HCT116 (cell line): ENCODE results near the gene CYP11A1. TPM values are rescaled to one million over a fixed set of nuclear protein-coding genes. Genes with fewer than 3 reads are reported as not detected.
A peak's percentile ranks its signal among the peaks of the same experiment; 100 is the strongest.

Experiments used
- ATAC-seq: fragments of 200-7000 bp; cut with Tn5 transposase; 2 replicates; pipeline ENCODE4 v1.9.1; 2020; ENCODE audit warnings: mild to moderate bottlenecking, moderate library complexity
- BruUV-seq: library from RNA; stranded (reverse); fragments of 400-500 nt; replicated peaks from 2 replicates; lab custom pipeline; 2021; lab: Mats Ljungman, UMichigan
- CTCF ChIA-PET: fragments of 300-600 bp; sonication (Branson Sonifier 250); formaldehyde crosslinking; loops from one replicate; lab custom pipeline; 2021; ENCODE audit warnings: antibody characterized with exemption; lab: Charles Lee
- POLR2A ChIA-PET: fragments of 300-600, 350-600 bp; sonication (Branson Sonifier 250); formaldehyde crosslinking; loops from one replicate; lab custom pipeline; 2021; ENCODE audit warnings: antibody characterized with exemption; lab: Charles Lee
- RAD21 ChIA-PET, 2 experiments: fragments of 300-600 bp; sonication (Branson Sonifier 250); formaldehyde crosslinking; loops; one replicate each; lab custom pipeline; 2023; ENCODE audit warnings: low total read pairs in 2 of 2; ENCODE audit not compliant: uncharacterized antibody in 2 of 2, unreplicated experiment in 2 of 2, low non-redundant PET in 1 of 2; lab: Charles Lee
- DNase-seq: peaks from one replicate; pipeline ENCODE4 v3.0.0-alpha.2; 2010; ENCODE audit warnings: low read depth, low spot score
- H2AFZ ChIP-seq: fragments of 200-600 bp; shearing (Covaris generic), sonication (generic); 2 replicates; pipeline ENCODE4 v1.6.1; 2017; ENCODE audit warnings: low read depth, mixed run types, mixed read lengths, antibody characterized with exemption, low read length; ENCODE audit not compliant: poor library complexity, severe bottlenecking
- H3K27ac ChIP-seq: 2 replicates; pipeline ENCODE4 v1.5.1; 2012; ENCODE audit warnings: low read depth, low read length
- H3K27me3 ChIP-seq: fragments of 200-600 bp; sonication (generic); 2 replicates; pipeline ENCODE4 v1.6.1; 2016; ENCODE audit warnings: mixed run types, low read length, mixed read lengths; ENCODE audit not compliant: insufficient read depth
- H3K36me3 ChIP-seq, 2 experiments: fragments of 200-500 bp in 1 of 2; fragments of 200-600 bp in 1 of 2; sonication (Bioruptor generic) in 1 of 2; sonication (generic) in 1 of 2; 2 replicates each; pipeline versions ENCODE4 v1.5.1 to v1.6.1; 2014 to 2016; ENCODE audit warnings: low read length in 2 of 2, inconsistent platforms in 1 of 2, mixed read lengths in 1 of 2, mixed run types in 1 of 2; ENCODE audit not compliant: insufficient read depth in 2 of 2, control insufficient read depth in 1 of 2
- H3K4me1 ChIP-seq, 2 experiments: fragments of 200-600 bp in 1 of 2; sonication (generic) in 1 of 2; 2 replicates each; pipeline versions ENCODE4 v1.5.1 to v1.6.1; 2012 to 2017; ENCODE audit warnings: low read length in 2 of 2, inconsistent platforms in 1 of 2, mild to moderate bottlenecking in 1 of 2, mixed read lengths in 1 of 2, mixed run types in 1 of 2, moderate library complexity in 1 of 2; ENCODE audit not compliant: insufficient read depth in 2 of 2, control insufficient read depth in 1 of 2
- H3K4me2 ChIP-seq: fragments of 200-600 bp; sonication (generic); 2 replicates; pipeline ENCODE4 v1.6.1; 2017; ENCODE audit warnings: mixed run types, low read length, mixed read lengths
- H3K4me3 ChIP-seq, 2 experiments: fragments of 200-600 bp in 1 of 2; sonication (generic) in 1 of 2; replicated peaks in 1 of 2; 2 replicates each; pipeline ENCODE4 v1.5.1; 2011 to 2016; ENCODE audit warnings: low read length in 2 of 2, control low read depth in 1 of 2, low read depth in 1 of 2, mild to moderate bottlenecking in 1 of 2, mixed read lengths in 1 of 2, mixed run types in 1 of 2
- H3K79me2 ChIP-seq: fragments of 200-600 bp; sonication (generic); 2 replicates; pipeline ENCODE4 v1.6.1; 2017; ENCODE audit warnings: mild to moderate bottlenecking, mixed run types, low read length, moderate library complexity, mixed read lengths; ENCODE audit not compliant: insufficient read depth
- H3K9ac ChIP-seq: fragments of 200-600 bp; sonication (generic); 2 replicates; pipeline ENCODE4 v1.6.1; 2016; ENCODE audit warnings: low read length, mixed read lengths
- H3K9me2 ChIP-seq: fragments of 200-600 bp; sonication (generic), shearing (Covaris generic); 2 replicates; pipeline ENCODE4 v1.6.1; 2017; ENCODE audit warnings: mixed run types, mild to moderate bottlenecking, moderate library complexity; ENCODE audit not compliant: insufficient read depth
- H3K9me3 ChIP-seq, 2 experiments: fragments of 200-500 bp in 1 of 2; fragments of 200-600 bp in 1 of 2; sonication (Bioruptor generic) in 1 of 2; sonication (generic) in 1 of 2; 2 replicates each; pipeline ENCODE4 v1.6.1; 2014 to 2017; ENCODE audit warnings: low read length in 2 of 2, mixed read lengths in 2 of 2, inconsistent platforms in 1 of 2, low read depth in 1 of 2, mild to moderate bottlenecking in 1 of 2, mixed run types in 1 of 2, moderate library complexity in 1 of 2; ENCODE audit not compliant: control insufficient read depth in 1 of 2, insufficient read depth in 1 of 2
- H4K20me1 ChIP-seq: fragments of 200-600 bp; sonication (generic), shearing (Covaris generic); 2 replicates; pipeline ENCODE4 v1.6.1; 2017; ENCODE audit warnings: mixed run types, mild to moderate bottlenecking, moderate library complexity; ENCODE audit not compliant: insufficient read depth
- CEBPB ChIP-seq: IDR thresholded peaks from 2 replicates; pipeline ENCODE4 v1.6.1; 2012; ENCODE audit warnings: low read depth
- FOSL1 ChIP-seq: IDR thresholded peaks from 2 replicates; pipeline ENCODE4 v1.6.1; 2012; ENCODE audit warnings: low read depth
- JUND ChIP-seq: IDR thresholded peaks from 2 replicates; pipeline ENCODE4 v1.6.1; 2012
- RAD21 ChIP-seq: IDR thresholded peaks from 2 replicates; pipeline ENCODE4 v1.6.1; 2012; ENCODE audit warnings: low read depth, mild to moderate bottlenecking
- SP1 ChIP-seq: IDR thresholded peaks from 2 replicates; pipeline ENCODE4 v1.6.1; 2012; ENCODE audit warnings: low read depth
- SRF ChIP-seq: IDR thresholded peaks from 2 replicates; pipeline ENCODE4 v1.6.1; 2012; ENCODE audit warnings: low read depth
- intact Hi-C: fragments of 100-400 bp; cut with micrococcal nuclease; formaldehyde crosslinking; loops from 2 replicates; pipeline ENCODE4 v1.10.0; 2022
- total RNA-seq: library from RNA; stranded (reverse); gene quantifications from one replicate; pipeline ENCODE4 v1.2.1, GENCODE V29; 2021; ENCODE audit not compliant: unreplicated experiment
- TF ChIP-seq, protein P1 (sequence below), 3 experiments: fragments of 200-600 bp in 1 of 3; sonication (generic) in 1 of 3; IDR thresholded peaks in 2 of 3; conservative IDR thresholded peaks in 1 of 3; 2 replicates each; pipeline ENCODE4 v1.5.1; 2012 to 2017; ENCODE audit warnings: low read depth in 2 of 3, low read length in 2 of 3, antibody characterized with exemption in 1 of 3, borderline replicate concordance in 1 of 3, control low read depth in 1 of 3, mild to moderate bottlenecking in 1 of 3, mixed read lengths in 1 of 3, mixed run types in 1 of 3, moderate library complexity in 1 of 3; ENCODE audit not compliant: insufficient read depth in 1 of 3
- TF ChIP-seq, protein P2 (sequence below): IDR thresholded peaks from 2 replicates; pipeline ENCODE4 v1.6.1; 2012; ENCODE audit warnings: low read depth
- TF ChIP-seq, protein P3 (sequence below): IDR thresholded peaks from 2 replicates; pipeline ENCODE4 v1.6.1; 2012

The CYP11A1 gene
- total RNA-seq, 1 experiment from 2014 or later = 0.57 TPM

DNA sequence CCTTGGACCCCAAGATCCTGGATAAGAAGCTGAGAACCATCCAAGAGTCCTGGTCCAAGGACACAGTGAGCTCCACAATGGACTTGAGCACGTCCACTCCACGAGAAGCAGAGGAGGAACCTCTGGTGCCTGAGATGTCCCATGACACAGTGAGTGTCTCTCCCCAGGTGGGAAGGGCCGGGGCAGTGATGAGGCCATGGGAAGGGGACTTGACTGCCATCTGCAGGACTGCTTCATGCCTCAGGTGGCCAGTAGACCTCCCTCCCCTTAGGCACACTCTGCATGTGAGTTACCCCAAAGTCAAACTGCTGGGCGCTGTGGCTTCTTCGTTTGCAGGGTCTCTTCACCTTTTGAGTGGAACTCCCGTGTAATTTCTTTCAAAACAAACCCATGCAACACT lies 71.6 kb downstream of the CYP11A1 start:
- CTCF ChIA-PET = interaction anchor here (3.7 kb wide), 1 partner anchor 12 kb away, joined by 13 read pairs; no protein-coding TSS in a partner anchor
- BruUV-seq = no TSS peak
- Histone ChIP-seq H3K4me3 (no peak overlapping the region), H4K20me1 (no peaks in the 10 kb centered on the region), H3K9ac (no peak overlapping the region), H3K36me3 (no peaks in the 10 kb centered on the region), H3K4me2 (no peak overlapping the region), H3K27ac (no peak overlapping the region), H3K9me3 (no peaks in the 10 kb centered on the region), H2AFZ (no peak overlapping the region), H3K27me3 (peaks cover 47% of the 10 kb centered on the region), H3K9me2 (no peaks in the 10 kb centered on the region), H3K79me2 (no peaks in the 10 kb centered on the region), H3K4me1 (0 out of 4 replicates have a peak, but pooled peaks cover 0 to 3% of the 10 kb centered on the region in 2 experiments)
- ATAC-seq = peak; percentile 52; the same call in 1 of the 2 replicates
- intact Hi-C loops = no loop called here
- no peak for TF ChIP-seq CEBPB
- no peak for TF ChIP-seq SRF
- TF ChIP-seq, protein P1, sequence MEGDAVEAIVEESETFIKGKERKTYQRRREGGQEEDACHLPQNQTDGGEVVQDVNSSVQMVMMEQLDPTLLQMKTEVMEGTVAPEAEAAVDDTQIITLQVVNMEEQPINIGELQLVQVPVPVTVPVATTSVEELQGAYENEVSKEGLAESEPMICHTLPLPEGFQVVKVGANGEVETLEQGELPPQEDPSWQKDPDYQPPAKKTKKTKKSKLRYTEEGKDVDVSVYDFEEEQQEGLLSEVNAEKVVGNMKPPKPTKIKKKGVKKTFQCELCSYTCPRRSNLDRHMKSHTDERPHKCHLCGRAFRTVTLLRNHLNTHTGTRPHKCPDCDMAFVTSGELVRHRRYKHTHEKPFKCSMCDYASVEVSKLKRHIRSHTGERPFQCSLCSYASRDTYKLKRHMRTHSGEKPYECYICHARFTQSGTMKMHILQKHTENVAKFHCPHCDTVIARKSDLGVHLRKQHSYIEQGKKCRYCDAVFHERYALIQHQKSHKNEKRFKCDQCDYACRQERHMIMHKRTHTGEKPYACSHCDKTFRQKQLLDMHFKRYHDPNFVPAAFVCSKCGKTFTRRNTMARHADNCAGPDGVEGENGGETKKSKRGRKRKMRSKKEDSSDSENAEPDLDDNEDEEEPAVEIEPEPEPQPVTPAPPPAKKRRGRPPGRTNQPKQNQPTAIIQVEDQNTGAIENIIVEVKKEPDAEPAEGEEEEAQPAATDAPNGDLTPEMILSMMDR (IDR thresholded peaks at IDR 0.05 in 2 of 3, conservative IDR thresholded peaks at IDR 0.05 in 1 of 3; ENCODE audit: borderline replicate concordance in 1 of 3, insufficient read depth in 1 of 3, low read depth in 2 of 3, low read length in 2 of 3) = peak; percentile 27 to 42 (median 35); a peak in 3 of 6 replicates
- peak; percentile 56 for TF ChIP-seq RAD21
- POLR2A ChIA-PET = no interaction called here
- RAD21 ChIA-PET = no interaction called here
- no peak for DNase-seq

DNA sequence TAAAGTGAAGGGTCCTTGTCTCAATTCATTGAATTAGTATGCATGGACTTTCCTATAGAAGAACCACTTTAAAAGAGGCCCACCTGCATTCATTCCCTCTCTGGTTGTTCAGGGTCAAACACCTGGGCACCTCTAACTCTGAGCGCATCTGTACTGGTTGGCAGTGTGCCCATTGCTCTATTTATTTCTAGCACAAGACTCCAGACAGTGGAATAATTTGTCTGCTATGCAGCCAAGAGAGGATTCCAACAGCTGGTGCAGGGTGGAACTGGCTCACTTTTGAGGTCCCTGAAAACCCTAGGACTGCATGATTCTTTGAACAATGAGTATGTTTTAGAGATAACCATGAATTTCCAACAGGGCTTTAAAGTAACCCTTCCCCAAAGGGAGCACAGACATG lies 73.4 kb downstream of the CYP11A1 start:
- Histone ChIP-seq H3K4me1 (0 out of 4 replicates have a peak, but pooled peaks cover 0 to 3% of the 10 kb centered on the region in 2 experiments), H3K9me3 (no peaks in the 10 kb centered on the region), H3K9me2 (no peaks in the 10 kb centered on the region), H3K4me2 (no peak overlapping the region), H3K9ac (no peak overlapping the region), H2AFZ (no peak overlapping the region), H3K27ac (no peak overlapping the region), H3K27me3 (peaks cover 48% of the 10 kb centered on the region), H4K20me1 (no peaks in the 10 kb centered on the region), H3K36me3 (no peaks in the 10 kb centered on the region), H3K79me2 (no peaks in the 10 kb centered on the region), H3K4me3 (no peak overlapping the region)
- ChIA-PET RAD21 (no interaction called here), POLR2A (no interaction called here), CTCF (no interaction called here)
- no peak for DNase-seq
- no TSS peak for BruUV-seq
- intact Hi-C loops = no loop called here
- TF ChIP-seq, protein P2, sequence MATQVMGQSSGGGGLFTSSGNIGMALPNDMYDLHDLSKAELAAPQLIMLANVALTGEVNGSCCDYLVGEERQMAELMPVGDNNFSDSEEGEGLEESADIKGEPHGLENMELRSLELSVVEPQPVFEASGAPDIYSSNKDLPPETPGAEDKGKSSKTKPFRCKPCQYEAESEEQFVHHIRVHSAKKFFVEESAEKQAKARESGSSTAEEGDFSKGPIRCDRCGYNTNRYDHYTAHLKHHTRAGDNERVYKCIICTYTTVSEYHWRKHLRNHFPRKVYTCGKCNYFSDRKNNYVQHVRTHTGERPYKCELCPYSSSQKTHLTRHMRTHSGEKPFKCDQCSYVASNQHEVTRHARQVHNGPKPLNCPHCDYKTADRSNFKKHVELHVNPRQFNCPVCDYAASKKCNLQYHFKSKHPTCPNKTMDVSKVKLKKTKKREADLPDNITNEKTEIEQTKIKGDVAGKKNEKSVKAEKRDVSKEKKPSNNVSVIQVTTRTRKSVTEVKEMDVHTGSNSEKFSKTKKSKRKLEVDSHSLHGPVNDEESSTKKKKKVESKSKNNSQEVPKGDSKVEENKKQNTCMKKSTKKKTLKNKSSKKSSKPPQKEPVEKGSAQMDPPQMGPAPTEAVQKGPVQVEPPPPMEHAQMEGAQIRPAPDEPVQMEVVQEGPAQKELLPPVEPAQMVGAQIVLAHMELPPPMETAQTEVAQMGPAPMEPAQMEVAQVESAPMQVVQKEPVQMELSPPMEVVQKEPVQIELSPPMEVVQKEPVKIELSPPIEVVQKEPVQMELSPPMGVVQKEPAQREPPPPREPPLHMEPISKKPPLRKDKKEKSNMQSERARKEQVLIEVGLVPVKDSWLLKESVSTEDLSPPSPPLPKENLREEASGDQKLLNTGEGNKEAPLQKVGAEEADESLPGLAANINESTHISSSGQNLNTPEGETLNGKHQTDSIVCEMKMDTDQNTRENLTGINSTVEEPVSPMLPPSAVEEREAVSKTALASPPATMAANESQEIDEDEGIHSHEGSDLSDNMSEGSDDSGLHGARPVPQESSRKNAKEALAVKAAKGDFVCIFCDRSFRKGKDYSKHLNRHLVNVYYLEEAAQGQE = no peak
- TF ChIP-seq, protein P1 (IDR thresholded peaks at IDR 0.05 in 2 of 3, conservative IDR thresholded peaks at IDR 0.05 in 1 of 3; ENCODE audit: borderline replicate concordance in 1 of 3, insufficient read depth in 1 of 3, low read depth in 2 of 3, low read length in 2 of 3) = no peak
- TF ChIP-seq FOSL1 = no peak
- no peak for TF ChIP-seq SP1
- no peak for TF ChIP-seq JUND
- TF ChIP-seq, protein P3, sequence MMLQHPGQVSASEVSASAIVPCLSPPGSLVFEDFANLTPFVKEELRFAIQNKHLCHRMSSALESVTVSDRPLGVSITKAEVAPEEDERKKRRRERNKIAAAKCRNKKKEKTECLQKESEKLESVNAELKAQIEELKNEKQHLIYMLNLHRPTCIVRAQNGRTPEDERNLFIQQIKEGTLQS = no peak
- ATAC-seq = no peak
